Loucy (cell line): Measurements from ENCODE around the gene THOC1.
"Not testable (repeated sequence)": the region's sequence is repeated elsewhere in the genome, so short reads cannot be mapped to it uniquely, and the experiment has no call there.

ENCODE experiments used
- CTCF ChIP-seq: fragments of 200-600 bp; sonication (generic); conservative IDR thresholded peaks from 2 replicates; pipeline ENCODE4 v1.5.1; 2014; ENCODE audit warnings: mild to moderate bottlenecking, antibody characterized with exemption, low read length
- EZH2phosphoT487 ChIP-seq: fragments of 200-600 bp; IDR thresholded peaks from 2 replicates; pipeline ENCODE4 v1.6.1; 2018; ENCODE audit warnings: antibody characterized with exemption, mild to moderate bottlenecking, moderate library complexity, borderline replicate concordance

- TF ChIP-seq CTCF, EZH2phosphoT487: not testable (repeated sequence)
Observed at GRCh38 chr18:289970-290369, 22.1 kb upstream of the THOC1 start.
